PC-3 (cell line): ENCODE measurements around the gene SLAMF1. TPM values are rescaled to one million over a fixed set of nuclear protein-coding genes. Genes with fewer than 3 reads are reported as not detected.

Experiments
- ATAC-seq: fragments of 200-7000 bp; cut with Tn5 transposase; 2 replicates; pipeline ENCODE4 v1.9.1; 2020; ENCODE audit warnings: mild to moderate bottlenecking, moderate library complexity
- BruUV-seq: library from RNA; stranded (reverse); fragments of 400-500 nt; replicated peaks from 2 replicates; lab custom pipeline; 2021; lab: Mats Ljungman, UMichigan
- CTCF ChIA-PET: fragments of 300-600 bp; sonication (Branson Sonifier 250); formaldehyde crosslinking; loops from one replicate; lab custom pipeline; 2022; ENCODE audit warnings: antibody characterized with exemption; lab: Charles Lee
- POLR2A ChIA-PET: fragments of 300-600 bp; sonication (Branson Sonifier 250); formaldehyde crosslinking; loops from one replicate; lab custom pipeline; 2022; ENCODE audit warnings: antibody characterized with exemption; ENCODE audit not compliant: unreplicated experiment; lab: Charles Lee
- DNase-seq: peaks from one replicate; pipeline ENCODE4 v3.0.0-alpha.2; 2015
- H2AFZ ChIP-seq: fragments of 300-600 bp; sonication (generic); 2 replicates; pipeline ENCODE4 v1.6.0; 2016; ENCODE audit warnings: antibody characterized with exemption, low read length
- H3F3A ChIP-seq: fragments of 300-600 bp; sonication (generic); one replicate; pipeline ENCODE4 v1.6.0; 2017; ENCODE audit warnings: antibody characterized with exemption, low read length, control low read depth, mild to moderate bottlenecking; ENCODE audit not compliant: unreplicated experiment
- H3K27ac ChIP-seq: fragments of 300-600 bp; sonication (generic); 2 replicates; pipeline ENCODE4 v1.5.1; 2016; ENCODE audit warnings: mild to moderate bottlenecking, low read length
- H3K27me3 ChIP-seq: fragments of 300-600 bp; sonication (generic); 2 replicates; pipeline ENCODE4 v1.6.1; 2016; ENCODE audit warnings: low read length, mixed read lengths
- H3K36me3 ChIP-seq: fragments of 300-600 bp; sonication (generic); 2 replicates; pipeline ENCODE4 v1.6.1; 2016; ENCODE audit warnings: low read depth, mixed run types, low read length, mixed read lengths
- H3K4me1 ChIP-seq: fragments of 300-600 bp; sonication (generic); 2 replicates; pipeline ENCODE4 v1.5.1; 2016; ENCODE audit warnings: low read length; ENCODE audit not compliant: insufficient read depth
- H3K4me2 ChIP-seq: fragments of 300-600 bp; sonication (generic); 2 replicates; pipeline ENCODE4 v1.6.0; 2016; ENCODE audit warnings: low read length
- H3K4me3 ChIP-seq: fragments of 300-600 bp; sonication (generic); 2 replicates; pipeline ENCODE4 v1.5.1; 2016; ENCODE audit warnings: mild to moderate bottlenecking, low read length, mixed read lengths
- H3K79me2 ChIP-seq: fragments of 300-600 bp; sonication (generic); 2 replicates; pipeline ENCODE4 v1.6.1; 2017; ENCODE audit warnings: low read length, mixed read lengths
- H3K9ac ChIP-seq: fragments of 300-600 bp; sonication (generic); 2 replicates; pipeline ENCODE4 v1.6.0; 2016; ENCODE audit warnings: mild to moderate bottlenecking, low read length
- H3K9me2 ChIP-seq: fragments of 300-600 bp; sonication (generic); replicated peaks from 2 replicates; pipeline ENCODE4 v1.6.1; 2016; ENCODE audit warnings: mixed run types, low read length, mixed read lengths
- H3K9me3 ChIP-seq: fragments of 300-600 bp; sonication (generic); 2 replicates; pipeline ENCODE4 v1.6.1; 2016; ENCODE audit warnings: low read length, mixed read lengths
- H4K20me1 ChIP-seq: fragments of 300-600 bp; sonication (generic); 2 replicates; pipeline ENCODE4 v1.6.1; 2016; ENCODE audit warnings: low read length, mixed read lengths
- CTCF ChIP-seq: fragments of 300-600 bp; sonication (generic); conservative IDR thresholded peaks from 2 replicates; pipeline ENCODE4 v1.5.1; 2017; ENCODE audit warnings: antibody characterized with exemption, low read depth, mild to moderate bottlenecking, low read length
- EZH2 ChIP-seq: fragments of 300-600 bp; sonication (generic); IDR thresholded peaks from one replicate; pipeline ENCODE4 v1.6.1; 2017; ENCODE audit warnings: antibody characterized with exemption, mild to moderate bottlenecking, low read length; ENCODE audit not compliant: unreplicated experiment
- EZH2phosphoT487 ChIP-seq: fragments of 300-600 bp; sonication (generic); IDR thresholded peaks from 2 replicates; pipeline ENCODE4 v1.6.1; 2018; ENCODE audit warnings: mild to moderate bottlenecking, antibody characterized with exemption, low read length, borderline replicate concordance
- intact Hi-C: fragments of 100-400 bp; cut with micrococcal nuclease; formaldehyde crosslinking; loops from 2 replicates; pipeline ENCODE4 v1.9.0; 2023
- total RNA-seq: library from RNA; depleted of rRNA; stranded (reverse); fragments of >200 nt; gene quantifications from 2 replicates; pipeline ENCODE4 v1.2.3, GENCODE V29; 2014

The SLAMF1 gene
- total RNA-seq, 1 experiment from 2014 or later = not detected

GRCh38 chr1:160638540-160638857, 8.3 kb downstream of the SLAMF1 start:
- no peaks in the 10 kb centered on the region for H4K20me1 ChIP-seq
- no peaks in the 10 kb centered on the region for H3K36me3 ChIP-seq
- no peak for TF ChIP-seq CTCF
- TF ChIP-seq EZH2 = no peak
- TF ChIP-seq EZH2phosphoT487 = no peak
- ChIA-PET CTCF (no interaction called here), POLR2A (no interaction called here)
- H2AFZ ChIP-seq = no peak overlapping the region
- BruUV-seq = no TSS peak
- H3K9me3 ChIP-seq = no peaks in the 10 kb centered on the region
- H3K4me1 ChIP-seq = no peaks in the 10 kb centered on the region
- H3K4me2 ChIP-seq = no peak overlapping the region
- no peaks in the 10 kb centered on the region for H3K9me2 ChIP-seq
- no peak overlapping the region for H3K4me3 ChIP-seq
- no peak overlapping the region for H3K27ac ChIP-seq
- peaks cover 87% of the 10 kb centered on the region for H3K27me3 ChIP-seq
- DNase-seq (no peak), ATAC-seq (no peak)
- H3F3A ChIP-seq = no peaks in the 10 kb centered on the region
- no peaks in the 10 kb centered on the region for H3K79me2 ChIP-seq
- H3K9ac ChIP-seq = no peak overlapping the region
- intact Hi-C loops = no loop called here

GRCh38 chr1:160637821-160638539, 8.9 kb downstream of the SLAMF1 start:
- Histone ChIP-seq H3K9me2 (no peaks in the 10 kb centered on the region), H2AFZ (no peak overlapping the region), H3K9me3 (no peaks in the 10 kb centered on the region), H3K4me3 (no peak overlapping the region), H4K20me1 (no peaks in the 10 kb centered on the region), H3K4me1 (no peaks in the 10 kb centered on the region), H3K79me2 (no peaks in the 10 kb centered on the region), H3K9ac (no peak overlapping the region), H3K27ac (no peak overlapping the region), H3K4me2 (no peak overlapping the region), H3F3A (no peaks in the 10 kb centered on the region), H3K36me3 (no peaks in the 10 kb centered on the region), H3K27me3 (peaks cover 87% of the 10 kb centered on the region)
- DNase-seq (no peak), ATAC-seq (no peak)
- BruUV-seq = no TSS peak
- intact Hi-C loops = no loop called here
- TF ChIP-seq EZH2 (no peak), CTCF (no peak), EZH2phosphoT487 (no peak)
- CTCF ChIA-PET = no interaction called here
- POLR2A ChIA-PET = no interaction called here

- Histone ChIP-seq H3K4me1 (no peaks in the 10 kb centered on the region), H4K20me1 (no peaks in the 10 kb centered on the region), H3K27me3 (peaks cover 85% of the 10 kb centered on the region), H3K9me3 (no peaks in the 10 kb centered on the region), H3F3A (no peaks in the 10 kb centered on the region), H3K9ac (no peak overlapping the region), H3K79me2 (no peaks in the 10 kb centered on the region), H3K9me2 (no peaks in the 10 kb centered on the region), H3K4me2 (no peak overlapping the region), H2AFZ (no peak overlapping the region), H3K4me3 (no peak overlapping the region), H3K27ac (no peak overlapping the region), H3K36me3 (no peaks in the 10 kb centered on the region)
- ChIA-PET POLR2A (no interaction called here), CTCF (no interaction called here)
- no TSS peak for BruUV-seq
- DNase-seq (no peak), ATAC-seq (no peak)
- TF ChIP-seq EZH2phosphoT487 = no peak
- no peak for TF ChIP-seq EZH2
- no peak for TF ChIP-seq CTCF
- intact Hi-C loops = no loop called here
Measured at GRCh38 chr1:160637065-160637464, 9.8 kb downstream of the SLAMF1 start.
